ENCODE measurements around the gene CENPK.

DNA sequence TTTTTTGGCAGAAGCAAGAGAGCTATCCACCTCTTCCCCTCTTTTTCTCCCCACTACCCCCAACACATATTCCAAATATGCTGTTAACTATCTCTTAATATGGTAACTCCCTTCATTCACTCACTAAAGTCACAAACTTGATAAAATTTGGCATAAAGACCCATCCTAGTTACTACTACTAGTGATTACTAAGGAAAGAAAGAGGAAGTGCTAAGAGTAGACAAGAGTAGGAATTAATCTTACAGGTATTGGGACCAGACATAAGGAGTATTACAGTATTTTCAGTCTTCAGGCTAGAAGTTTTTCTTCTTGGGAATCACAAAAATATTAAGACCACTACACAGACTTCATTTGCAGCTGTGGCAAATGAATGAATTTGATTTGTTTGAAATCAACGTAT is 83.4 kb downstream of the CENPK start:
- TF ChIP-seq, protein P1, sequence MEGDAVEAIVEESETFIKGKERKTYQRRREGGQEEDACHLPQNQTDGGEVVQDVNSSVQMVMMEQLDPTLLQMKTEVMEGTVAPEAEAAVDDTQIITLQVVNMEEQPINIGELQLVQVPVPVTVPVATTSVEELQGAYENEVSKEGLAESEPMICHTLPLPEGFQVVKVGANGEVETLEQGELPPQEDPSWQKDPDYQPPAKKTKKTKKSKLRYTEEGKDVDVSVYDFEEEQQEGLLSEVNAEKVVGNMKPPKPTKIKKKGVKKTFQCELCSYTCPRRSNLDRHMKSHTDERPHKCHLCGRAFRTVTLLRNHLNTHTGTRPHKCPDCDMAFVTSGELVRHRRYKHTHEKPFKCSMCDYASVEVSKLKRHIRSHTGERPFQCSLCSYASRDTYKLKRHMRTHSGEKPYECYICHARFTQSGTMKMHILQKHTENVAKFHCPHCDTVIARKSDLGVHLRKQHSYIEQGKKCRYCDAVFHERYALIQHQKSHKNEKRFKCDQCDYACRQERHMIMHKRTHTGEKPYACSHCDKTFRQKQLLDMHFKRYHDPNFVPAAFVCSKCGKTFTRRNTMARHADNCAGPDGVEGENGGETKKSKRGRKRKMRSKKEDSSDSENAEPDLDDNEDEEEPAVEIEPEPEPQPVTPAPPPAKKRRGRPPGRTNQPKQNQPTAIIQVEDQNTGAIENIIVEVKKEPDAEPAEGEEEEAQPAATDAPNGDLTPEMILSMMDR (IDR thresholded peaks at IDR 0.05): no peak
- no peak for TF ChIP-seq POLR2A (IDR thresholded peaks at IDR 0.05)

Measured in uterus (tissue), 2 donors.